Pons (tissue), 1 donor: ENCODE data around the gene NLGN4Y.
A peak's percentile ranks its signal among the peaks of the same experiment; 100 is the strongest.

Source experiments
- DNase-seq: peaks from one replicate; pipeline ENCODE4 v3.0.0-alpha.2; 2016; ENCODE audit warnings: low spot score

The NLGN4Y gene

GRCh38 chrY:14644157-14644952 is 120.0 kb downstream of the NLGN4Y start:
- no peak for DNase-seq

DNA sequence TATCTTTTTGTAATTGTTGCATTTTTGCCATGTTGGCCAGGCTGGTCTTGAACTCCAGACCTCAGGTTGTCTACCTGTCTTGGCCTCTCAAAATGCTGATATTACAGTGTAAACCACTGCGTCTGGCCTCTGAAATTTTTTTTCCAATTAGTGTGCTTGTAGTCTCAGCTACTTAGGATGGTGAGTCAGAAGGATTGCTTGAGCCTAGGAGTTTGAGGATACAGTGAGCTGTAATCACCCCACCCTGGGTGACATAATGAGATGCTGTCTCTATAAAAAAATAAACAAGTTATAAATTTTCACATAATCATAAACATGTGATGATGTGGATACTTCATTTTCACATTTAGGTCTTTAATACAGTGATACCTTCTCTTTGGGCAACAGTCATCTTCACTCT is 154.9 kb downstream of the NLGN4Y start:
- DNase-seq: no peak

DNA sequence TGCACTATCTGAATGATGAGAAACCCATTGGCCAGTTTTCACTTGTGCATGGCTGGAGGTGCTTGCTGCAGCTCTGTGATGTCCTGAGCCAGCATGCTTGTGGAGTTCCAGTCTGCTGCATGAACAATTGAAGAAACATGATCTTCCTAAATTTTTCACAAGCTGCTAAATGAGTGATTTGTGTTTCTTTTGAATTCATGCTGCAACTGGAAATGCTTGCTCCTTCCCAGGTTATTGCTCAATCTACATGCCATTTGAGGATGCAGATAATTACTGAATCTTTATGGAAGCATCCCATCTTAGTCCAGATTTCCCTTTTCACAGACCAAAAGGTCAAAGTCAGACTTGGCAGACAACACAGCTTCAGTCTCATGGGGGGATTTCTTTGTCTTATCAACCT is 170.2 kb downstream of the NLGN4Y start:
- no peak for DNase-seq

DNA sequence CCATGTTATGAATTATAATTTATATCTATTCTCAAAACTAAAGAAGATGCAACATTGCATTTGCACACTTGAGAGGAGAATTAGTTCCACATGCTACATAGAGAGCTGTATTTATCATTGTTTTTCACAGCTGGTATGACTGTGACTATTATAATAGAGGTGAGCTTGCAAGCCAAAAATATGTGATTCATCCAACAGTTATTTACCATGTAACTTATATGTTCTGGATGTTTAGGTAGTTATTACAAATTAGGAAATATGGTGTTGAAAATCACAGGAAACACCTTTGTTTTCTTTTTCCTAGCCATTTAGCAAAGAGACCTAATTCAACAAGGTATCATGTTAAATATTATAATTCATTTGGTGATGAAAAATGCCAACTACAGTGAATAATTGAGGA is 183.8 kb downstream of the NLGN4Y start:
- no peak for DNase-seq

GRCh38 chrY:14741596-14741995 is 217.3 kb downstream of the NLGN4Y start:
- no peak for DNase-seq

- no peak for DNase-seq
Observed at GRCh38 chrY:14748329-14748728, 224.0 kb downstream of the NLGN4Y start.

DNA sequence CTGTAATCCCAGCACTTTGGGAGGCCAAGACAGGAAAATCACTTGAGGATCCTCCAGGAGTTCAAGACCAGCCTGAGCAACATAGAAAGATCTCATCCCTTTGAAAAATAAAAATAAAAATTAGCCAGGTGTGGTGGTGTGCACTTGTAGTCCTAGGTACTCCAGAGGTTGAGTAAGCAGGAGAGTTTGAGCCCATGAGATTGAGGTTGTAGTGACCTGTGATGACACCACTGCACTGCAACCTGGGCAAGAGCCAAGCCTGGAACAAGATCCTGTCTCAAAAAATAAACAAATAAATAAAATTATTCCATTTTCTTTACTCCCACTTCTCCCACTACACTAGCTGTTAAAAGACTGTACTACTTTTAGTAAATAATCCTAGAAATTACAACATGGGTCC is 231.2 kb downstream of the NLGN4Y start:
- no peak for DNase-seq

- DNase-seq: no peak
Observed at GRCh38 chrY:14762903-14763302, 238.6 kb downstream of the NLGN4Y start.

- peak; percentile 78 for DNase-seq
Observed at GRCh38 chrY:14763600-14763999, 239.3 kb downstream of the NLGN4Y start.

- DNase-seq: no peak
Observed at GRCh38 chrY:14778208-14778607, 253.9 kb downstream of the NLGN4Y start.

DNA sequence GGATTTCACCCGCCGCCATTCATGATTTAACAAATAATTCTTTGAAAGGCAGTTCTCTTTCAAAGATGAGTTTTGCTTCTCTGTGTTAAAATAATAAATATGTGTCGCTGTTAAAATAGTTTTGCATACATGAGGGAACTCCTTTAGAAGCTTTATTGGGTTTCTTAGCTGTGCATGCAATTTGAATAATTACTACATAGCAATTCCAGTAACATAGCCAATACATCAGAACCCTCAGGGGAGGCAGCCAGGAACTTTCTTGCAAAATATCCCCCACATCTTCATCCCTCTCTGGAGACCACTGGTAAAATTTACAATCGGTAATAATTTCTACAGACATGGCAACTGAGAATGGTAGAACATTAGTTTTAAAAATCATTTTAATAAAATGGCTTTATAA is 268.8 kb downstream of the NLGN4Y start:
- no peak for DNase-seq

DNA sequence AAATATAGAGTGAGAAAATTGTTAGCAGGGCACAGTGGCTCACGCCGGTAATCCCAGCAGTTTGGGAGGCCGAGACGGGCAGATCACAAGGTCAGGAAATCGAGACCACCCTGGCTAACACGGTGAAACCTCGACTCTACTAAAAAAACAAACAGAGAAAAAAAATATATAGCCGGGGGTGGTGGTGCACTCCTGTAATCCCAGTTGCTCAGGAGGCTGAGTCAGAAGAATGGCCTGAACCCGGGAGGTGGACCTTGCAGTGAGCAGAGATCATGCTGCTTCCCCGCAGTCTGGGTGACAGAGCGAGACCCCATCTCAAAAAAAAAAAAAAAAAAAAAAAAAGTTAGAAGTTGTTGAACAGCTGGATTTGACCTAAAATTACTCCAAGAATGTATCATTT is 269.3 kb downstream of the NLGN4Y start:
- no peak for DNase-seq

GRCh38 chrY:14798010-14798409 is 273.7 kb downstream of the NLGN4Y start:
- no peak for DNase-seq

- DNase-seq: peak; percentile 42
Observed at GRCh38 chrY:14801096-14801495, 276.8 kb downstream of the NLGN4Y start.

- peak; percentile 9 for DNase-seq
Observed at GRCh38 chrY:14802125-14802524, 277.8 kb downstream of the NLGN4Y start.

- no peak for DNase-seq
Observed at GRCh38 chrY:14804041-14804440, 279.7 kb downstream of the NLGN4Y start.

DNA sequence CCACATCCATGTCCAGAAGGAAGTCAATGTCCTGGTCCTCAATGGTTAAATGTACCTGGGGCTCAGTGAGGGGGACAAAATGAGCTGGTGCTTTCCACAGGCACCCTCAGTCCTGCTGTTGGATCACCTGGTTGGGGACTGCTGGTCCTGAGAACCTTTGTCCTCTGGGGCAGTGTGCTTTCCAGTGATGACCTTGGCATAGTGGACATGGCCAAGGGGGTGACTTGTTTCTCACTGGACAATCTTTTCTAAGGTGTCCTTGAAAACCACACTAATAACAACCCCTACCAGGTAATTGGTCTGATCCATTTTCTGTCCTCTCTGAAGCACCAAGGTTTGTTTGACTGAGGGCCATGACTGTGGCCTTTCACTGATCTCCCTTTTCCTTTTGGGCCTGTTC is 294.1 kb downstream of the NLGN4Y start:
- no peak for DNase-seq

DNA sequence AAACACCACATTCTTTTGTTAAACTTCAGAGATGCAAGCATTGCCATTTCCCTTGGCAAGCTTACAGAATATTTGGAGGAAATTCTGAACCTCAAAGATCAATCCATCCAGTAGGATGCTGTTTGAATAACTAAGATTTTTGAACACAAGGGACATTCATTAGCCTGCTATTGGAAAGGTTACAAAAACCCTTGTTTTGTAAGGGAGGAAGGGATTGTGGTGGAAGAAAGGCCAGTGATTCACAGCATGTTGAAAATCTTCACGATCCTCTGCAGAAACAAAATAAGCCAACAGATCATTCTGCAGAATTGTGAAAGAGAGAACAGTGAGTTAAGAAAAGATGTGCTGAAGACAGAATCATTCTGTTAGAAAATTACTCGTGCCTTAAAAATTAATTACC is 297.9 kb downstream of the NLGN4Y start:
- peak; percentile 88 for DNase-seq

DNA sequence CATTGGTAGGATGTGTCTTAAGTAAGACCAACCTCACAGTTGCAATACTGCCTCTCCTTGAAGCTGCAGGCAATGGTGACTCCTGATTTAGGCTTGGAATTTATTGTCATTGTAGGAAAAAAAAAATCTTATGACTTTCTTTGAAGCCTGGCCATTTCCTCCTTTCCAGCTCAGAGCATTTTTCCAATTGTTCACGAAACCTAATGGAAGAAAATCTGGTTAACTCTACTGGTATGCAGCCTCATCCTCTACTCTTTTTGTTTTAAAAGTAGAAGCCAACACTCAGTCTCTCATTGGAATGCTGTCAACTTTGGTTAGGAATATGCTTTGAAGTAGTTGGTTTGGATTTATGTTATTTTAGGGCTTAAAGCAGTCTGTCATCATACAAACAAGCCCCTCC is 298.6 kb downstream of the NLGN4Y start:
- peak; percentile 19 for DNase-seq

- DNase-seq: no peak
Observed at GRCh38 chrY:14824583-14824982, 300.3 kb downstream of the NLGN4Y start.

- DNase-seq: no peak
Observed at GRCh38 chrY:14825728-14826127, 301.4 kb downstream of the NLGN4Y start.

GRCh38 chrY:14828531-14828930 is 304.2 kb downstream of the NLGN4Y start:
- peak; percentile 15 for DNase-seq

DNA sequence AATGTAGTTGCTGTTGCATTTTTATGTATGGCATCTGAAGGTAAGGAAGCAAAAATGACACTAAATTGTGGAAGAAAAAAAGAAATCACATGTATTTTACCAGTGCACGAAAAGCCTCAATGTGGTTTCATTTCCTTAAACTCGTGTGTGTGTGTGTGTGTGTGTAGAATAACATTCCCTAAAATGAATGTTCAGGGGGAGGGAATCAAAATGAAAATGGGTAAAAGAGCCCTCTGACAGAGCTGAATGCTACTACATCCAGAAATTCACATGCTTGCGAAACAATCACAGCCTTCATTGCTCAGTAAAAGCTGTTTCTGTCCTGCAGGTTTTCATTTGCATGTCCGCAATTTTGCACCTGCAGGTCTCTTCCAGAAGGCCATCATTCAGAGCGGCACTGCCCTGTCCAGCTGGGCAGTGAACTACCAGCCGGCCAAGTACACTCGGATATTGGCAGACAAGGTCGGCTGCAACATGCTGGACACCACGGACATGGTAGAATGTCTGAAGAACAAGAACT is 305.1 kb downstream of the NLGN4Y start:
- DNase-seq: peak; percentile 80
